Myocyte (in vitro differentiated cells): ENCODE data around the gene TARDBP. TPM values are rescaled to one million over a fixed set of nuclear protein-coding genes. Genes with fewer than 3 reads are reported as not detected.
"Not testable (repeated sequence)": the region's sequence is repeated elsewhere in the genome, so short reads cannot be mapped to it uniquely, and the experiment has no call there.

ENCODE experiments used
- DNase-seq: peaks from one replicate; pipeline ENCODE4 v3.0.0-alpha.2; 2012; ENCODE audit warnings: low read depth
- total RNA-seq: library from RNA; depleted of rRNA; stranded (reverse); fragments of >200 nt; gene quantifications from 2 replicates; pipeline ENCODE4 v1.2.3, GENCODE V29; 2014

Gene TARDBP
- total RNA-seq, 1 donor from 2014 or later, result 60.0 TPM

DNA sequence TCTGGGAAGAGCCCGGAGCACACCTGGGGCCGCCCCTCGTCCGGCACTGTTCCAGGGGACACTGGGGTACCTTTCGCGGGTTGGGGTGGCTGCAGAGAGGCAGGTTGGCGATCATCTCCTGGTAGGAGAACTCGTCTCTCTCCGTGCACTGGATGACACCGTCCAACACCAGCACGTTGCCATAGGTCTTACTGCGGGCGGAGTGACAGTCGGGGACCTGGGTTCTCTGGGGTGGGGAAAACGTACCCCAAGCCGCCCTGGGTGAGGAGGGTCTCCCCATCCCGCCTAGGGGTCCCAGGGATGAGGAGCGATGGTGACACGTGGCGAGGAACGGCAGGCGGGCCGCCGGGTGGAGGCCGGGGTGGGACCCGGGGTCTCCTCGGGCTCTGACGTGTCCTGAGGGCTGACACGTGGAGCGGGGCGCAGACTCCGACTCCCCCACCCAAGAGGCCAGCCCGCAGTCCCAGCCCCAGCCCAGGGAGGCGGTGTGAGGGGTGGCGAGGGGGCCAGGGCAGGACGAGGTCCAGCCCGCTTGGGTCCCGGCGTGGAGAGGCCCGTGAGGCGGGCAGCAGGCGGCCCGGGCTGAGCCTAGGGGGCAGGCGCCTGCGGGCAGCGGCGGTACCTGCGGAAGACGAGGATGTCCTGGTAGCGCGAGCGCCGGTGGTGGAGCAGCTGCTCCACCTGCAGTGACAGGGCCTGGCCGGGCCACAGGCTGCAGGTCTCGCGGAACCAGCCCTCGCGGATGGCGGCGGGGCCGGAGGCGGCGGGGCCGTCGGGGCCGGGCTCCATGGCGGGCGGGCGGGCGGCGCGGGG is 46.9 kb downstream of the TARDBP start:
- DNase-seq, result no peak

GRCh38 chr1:11059968-11060830 is 47.7 kb downstream of the TARDBP start, which contains the start of gene SRM:
TSS of gene SRM (minus strand) at chr1:11060018. CDS start at chr1:11059943, 75 bp downstream.
- DNase-seq, result peak; percentile 91

GRCh38 chr1:11061652-11062365 is 49.4 kb downstream of the TARDBP start:
- no peak for DNase-seq

- peak; percentile 96 for DNase-seq
Observed at GRCh38 chr1:11062965-11063401, 50.5 kb downstream of the TARDBP start.

- not testable (repeated sequence) for DNase-seq
Observed at GRCh38 chr1:11063937-11064537, 51.6 kb downstream of the TARDBP start.

- no peak for DNase-seq
Observed at GRCh38 chr1:11064942-11065341, 52.5 kb downstream of the TARDBP start.

DNA sequence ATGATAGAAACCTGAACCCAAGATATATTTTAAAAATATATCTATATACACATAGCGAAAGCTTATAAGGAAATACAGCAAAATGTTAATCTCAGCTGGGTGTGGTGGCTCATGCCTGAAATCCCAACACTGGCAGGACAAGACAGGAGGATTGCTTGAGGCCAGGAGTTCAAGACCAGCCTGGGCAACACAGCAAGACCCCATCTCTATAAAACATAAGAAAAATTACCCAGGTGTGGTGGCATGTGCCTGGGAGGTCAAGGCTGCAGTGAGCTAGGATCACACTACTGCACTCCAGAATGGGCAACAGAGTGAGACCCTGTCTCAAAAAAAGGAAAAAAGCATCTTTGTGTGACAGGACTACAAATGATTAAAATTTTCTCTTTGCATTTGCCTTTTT is 53.3 kb downstream of the TARDBP start:
- DNase-seq, result no peak

DNA sequence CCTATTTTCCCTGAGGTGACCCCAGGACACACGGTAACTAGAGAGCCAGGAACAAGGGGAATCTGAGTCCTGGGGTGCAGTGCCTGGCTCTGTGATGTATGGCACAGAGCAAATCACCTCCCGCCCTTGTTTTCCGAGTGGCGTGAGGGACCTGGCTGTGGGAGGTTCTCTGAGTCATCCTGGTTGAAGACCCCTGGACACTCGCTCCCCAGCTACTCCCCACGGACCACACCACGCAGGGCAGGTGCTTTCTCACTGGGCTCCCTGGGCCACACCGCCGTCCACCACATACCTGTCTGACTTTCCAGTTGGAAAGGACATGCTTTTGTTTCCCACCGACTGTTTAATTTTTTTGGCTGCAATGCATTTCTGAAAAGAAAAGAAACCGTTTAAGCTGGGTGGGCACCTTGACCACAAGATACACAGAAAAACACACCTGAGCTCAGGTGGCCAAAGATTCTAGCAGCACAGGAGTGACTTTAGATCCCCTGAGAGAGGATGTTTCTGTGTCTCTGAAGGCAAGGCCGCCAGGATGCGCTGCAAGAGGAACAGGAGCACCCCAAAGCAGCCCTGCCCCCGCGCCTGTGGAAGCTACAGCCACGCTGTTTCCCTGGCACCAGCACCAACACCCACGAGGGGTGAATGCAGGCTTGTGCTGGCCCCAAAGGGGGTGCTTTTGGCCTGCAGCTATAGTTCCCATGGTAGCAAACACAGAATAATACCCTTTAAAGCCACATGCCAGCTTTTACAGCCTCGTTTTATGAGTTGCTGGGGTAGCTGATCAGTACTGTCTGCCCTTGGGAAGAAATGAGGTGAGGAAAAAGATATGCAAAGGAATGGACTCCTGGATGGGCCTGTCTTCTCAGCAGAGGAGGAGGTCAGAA is 55.5 kb downstream of the TARDBP start:
- DNase-seq, result no peak

DNA sequence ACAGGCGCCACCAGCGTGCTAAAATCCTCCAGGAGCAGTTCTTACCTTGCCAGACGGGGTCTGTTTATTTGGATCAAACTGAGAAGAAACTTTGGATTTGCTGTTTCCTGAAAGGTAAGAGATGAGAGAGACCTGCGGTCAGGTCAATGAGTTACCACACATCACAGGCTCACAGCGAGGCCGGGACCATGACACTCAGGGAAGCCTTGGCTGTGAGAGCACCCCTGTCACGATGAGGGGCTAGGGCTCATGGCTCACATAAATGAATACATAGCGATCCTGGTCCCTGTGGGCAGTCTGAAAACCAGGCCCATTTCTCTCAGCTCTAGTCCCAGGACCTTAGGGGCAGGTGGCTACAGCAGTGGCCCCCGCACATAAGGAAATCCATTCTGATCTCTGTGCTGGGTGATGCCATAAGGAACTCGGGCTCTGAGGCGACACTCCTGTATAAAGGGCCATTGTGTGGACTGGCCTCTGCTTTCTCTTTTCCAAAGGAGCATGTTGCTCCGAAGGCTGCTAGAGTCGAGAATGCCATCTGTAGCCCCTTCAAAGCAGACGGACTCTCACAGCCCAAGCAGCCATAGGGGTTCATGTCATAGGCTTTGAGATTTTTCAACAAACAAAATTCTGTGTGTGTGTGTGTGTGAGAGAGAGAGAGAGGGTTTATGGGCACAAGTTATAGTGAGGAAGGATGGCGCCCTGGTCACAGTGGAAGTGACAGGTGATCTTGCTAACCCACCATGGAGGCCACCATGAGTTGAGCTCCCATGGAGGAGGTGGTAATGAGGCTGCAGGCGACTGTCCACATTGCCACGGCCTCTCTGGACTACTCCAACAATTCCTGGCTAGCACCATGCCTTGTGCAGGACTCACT is 56.4 kb downstream of the TARDBP start:
- DNase-seq, result no peak

- no peak for DNase-seq
Observed at GRCh38 chr1:11070876-11071275, 58.4 kb downstream of the TARDBP start.

- no peak for DNase-seq
Observed at GRCh38 chr1:11071463-11072215, 59.2 kb downstream of the TARDBP start.

GRCh38 chr1:11072216-11072917 is 59.9 kb downstream of the TARDBP start:
- no peak for DNase-seq

DNA sequence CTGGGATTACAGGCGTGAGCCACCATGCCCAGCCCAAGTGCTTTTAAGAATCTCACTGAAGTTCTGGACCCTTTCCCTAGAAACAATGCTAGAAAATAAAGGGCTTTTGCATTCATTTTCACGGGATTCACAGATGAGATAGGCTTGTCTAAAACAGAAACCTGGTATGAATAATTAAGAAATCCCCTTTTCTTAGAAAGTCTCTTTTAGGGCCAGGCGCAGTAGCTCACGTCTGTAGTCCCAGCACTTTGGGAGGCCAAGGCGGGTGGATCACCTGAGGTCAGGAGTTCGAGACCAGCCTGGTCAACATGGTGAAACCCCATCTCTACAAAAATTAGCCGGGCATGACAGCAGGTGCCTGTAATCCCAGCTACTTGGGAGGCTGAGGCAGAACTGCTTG is 60.9 kb downstream of the TARDBP start:
- not testable (repeated sequence) for DNase-seq
